Hepatocyte (in vitro differentiated cells): ENCODE results near the gene CCDC102A. TPM values are rescaled to one million over a fixed set of nuclear protein-coding genes. Genes with fewer than 3 reads are reported as not detected.

ENCODE experiments used
- DNase-seq: peaks from one replicate; pipeline ENCODE4 v3.0.0-alpha.2; 2016; ENCODE audit warnings: low spot score
- H2AFZ ChIP-seq: fragments of 200-600 bp; sonication (generic); 2 replicates; pipeline ENCODE4 v1.6.0; 2016; ENCODE audit warnings: antibody characterized with exemption, mild to moderate bottlenecking
- H3K27ac ChIP-seq: fragments of 200-600 bp; sonication (generic); 2 replicates; pipeline ENCODE4 v1.5.1; 2016; ENCODE audit warnings: mild to moderate bottlenecking
- H3K27me3 ChIP-seq: fragments of 200-600 bp; sonication (generic); 2 replicates; pipeline ENCODE4 v1.6.1; 2016
- H3K36me3 ChIP-seq: fragments of 200-600 bp; sonication (generic); replicated peaks from 2 replicates; pipeline ENCODE4 v1.5.1; 2016; ENCODE audit warnings: low read depth; ENCODE audit not compliant: insufficient read depth
- H3K4me1 ChIP-seq: fragments of 200-600 bp; sonication (generic); 2 replicates; pipeline ENCODE4 v1.5.1; 2016; ENCODE audit warnings: mild to moderate bottlenecking, moderate library complexity; ENCODE audit not compliant: insufficient read depth
- H3K4me2 ChIP-seq: fragments of 200-600 bp; sonication (generic); 2 replicates; pipeline ENCODE4 v1.6.0; 2016
- H3K4me3 ChIP-seq: fragments of 200-600 bp; sonication (generic); 2 replicates; pipeline ENCODE4 v1.5.1; 2016; ENCODE audit warnings: mild to moderate bottlenecking
- H3K79me2 ChIP-seq: fragments of 200-600 bp; sonication (generic); 2 replicates; pipeline ENCODE4 v1.6.0; 2017; ENCODE audit warnings: mild to moderate bottlenecking
- H3K9me2 ChIP-seq: fragments of 200-600 bp; sonication (generic); replicated peaks from 2 replicates; pipeline ENCODE4 v1.6.0; 2017; ENCODE audit warnings: mild to moderate bottlenecking; ENCODE audit not compliant: insufficient read depth
- H3K9me3 ChIP-seq: fragments of 200-600 bp; sonication (generic); 2 replicates; pipeline ENCODE4 v1.5.1; 2016; ENCODE audit warnings: low read depth, mild to moderate bottlenecking
- H4K20me1 ChIP-seq: fragments of 200-600 bp; sonication (generic); 2 replicates; pipeline ENCODE4 v1.6.0; 2016; ENCODE audit warnings: mild to moderate bottlenecking; ENCODE audit not compliant: insufficient read depth, poor library complexity, severe bottlenecking
- EZH2 ChIP-seq: fragments of 200-600 bp; sonication (generic); IDR thresholded peaks from 2 replicates; pipeline ENCODE4 v1.6.1; 2016; ENCODE audit warnings: antibody characterized with exemption, mild to moderate bottlenecking, borderline replicate concordance
- EZH2phosphoT487 ChIP-seq: fragments of 200-600 bp; sonication (generic); IDR thresholded peaks from one replicate; pipeline ENCODE4 v1.6.1; 2018; ENCODE audit warnings: antibody characterized with exemption, mild to moderate bottlenecking, low read depth, moderate library complexity; ENCODE audit not compliant: unreplicated experiment, severe bottlenecking
- WGBS: methylation state at CpG from one replicate; pipeline ENCODE4 v1.1.6; 2016; ENCODE audit warnings: low lambda C conversion rate; ENCODE audit errors: missing lambda C conversion rate; 5-methylcytosine and 5-hydroxymethylcytosine counted together
- polyA plus RNA-seq: library from polyadenylated mRNA; unstranded; fragments of >200 nt; fragmentation: Nextera tagmentation; extraction: Ambion mirVana; gene quantifications from 2 replicates; pipeline ENCODE4 v1.2.1, GENCODE V29; 2016
- total RNA-seq: library from RNA; depleted of rRNA; stranded (reverse); fragments of >200 nt; gene quantifications from 2 replicates; pipeline ENCODE4 v1.2.3, GENCODE V29; 2014
- TF ChIP-seq, protein P1 (sequence below): fragments of 200-600 bp; sonication (generic); IDR thresholded peaks from 2 replicates; pipeline ENCODE4 v1.5.1; 2016; ENCODE audit warnings: antibody characterized with exemption, mild to moderate bottlenecking; ENCODE audit not compliant: poor library complexity

CCDC102A gene
- total and polyA plus RNA-seq, 2 experiments from 2014 or later, result 11.4 to 17.2 TPM

DNA sequence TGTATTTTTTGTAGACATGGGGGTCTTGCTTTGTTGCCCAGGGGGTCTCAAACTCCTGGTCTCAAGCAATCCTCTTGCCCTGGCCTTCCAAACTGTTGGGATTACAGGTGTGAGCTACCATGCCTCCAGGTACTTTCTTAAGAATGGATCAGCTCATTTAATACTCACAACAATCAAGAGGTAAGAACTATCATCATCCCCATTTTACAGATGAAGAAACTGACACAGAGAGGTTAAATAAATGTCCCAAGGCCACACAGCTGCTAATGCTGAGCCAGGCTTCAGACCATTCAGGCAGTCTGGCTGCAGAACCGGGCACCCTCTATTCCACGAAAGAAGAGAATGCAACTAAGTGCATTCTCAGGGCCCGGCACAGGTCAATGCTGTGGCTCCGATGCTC lies 22.0 kb downstream of the CCDC102A start:
- WGBS, result 59% methylated on average over 4 of the region's 4 CpGs
- Histone ChIP-seq H3K79me2 (no peaks in the 10 kb centered on the region), H4K20me1 (no peaks in the 10 kb centered on the region), H2AFZ (no peak overlapping the region), H3K9me3 (no peaks in the 10 kb centered on the region), H3K4me2 (no peak overlapping the region), H3K27ac (peak overlapping the region; percentile 92), H3K4me3 (no peak overlapping the region), H3K4me1 (peaks cover 37% of the 10 kb centered on the region), H3K36me3 (no peaks in the 10 kb centered on the region), H3K27me3 (no peaks in the 10 kb centered on the region), H3K9me2 (no peaks in the 10 kb centered on the region)
- DNase-seq, result no peak
- TF ChIP-seq EZH2, result no peak
- TF ChIP-seq, protein P1, sequence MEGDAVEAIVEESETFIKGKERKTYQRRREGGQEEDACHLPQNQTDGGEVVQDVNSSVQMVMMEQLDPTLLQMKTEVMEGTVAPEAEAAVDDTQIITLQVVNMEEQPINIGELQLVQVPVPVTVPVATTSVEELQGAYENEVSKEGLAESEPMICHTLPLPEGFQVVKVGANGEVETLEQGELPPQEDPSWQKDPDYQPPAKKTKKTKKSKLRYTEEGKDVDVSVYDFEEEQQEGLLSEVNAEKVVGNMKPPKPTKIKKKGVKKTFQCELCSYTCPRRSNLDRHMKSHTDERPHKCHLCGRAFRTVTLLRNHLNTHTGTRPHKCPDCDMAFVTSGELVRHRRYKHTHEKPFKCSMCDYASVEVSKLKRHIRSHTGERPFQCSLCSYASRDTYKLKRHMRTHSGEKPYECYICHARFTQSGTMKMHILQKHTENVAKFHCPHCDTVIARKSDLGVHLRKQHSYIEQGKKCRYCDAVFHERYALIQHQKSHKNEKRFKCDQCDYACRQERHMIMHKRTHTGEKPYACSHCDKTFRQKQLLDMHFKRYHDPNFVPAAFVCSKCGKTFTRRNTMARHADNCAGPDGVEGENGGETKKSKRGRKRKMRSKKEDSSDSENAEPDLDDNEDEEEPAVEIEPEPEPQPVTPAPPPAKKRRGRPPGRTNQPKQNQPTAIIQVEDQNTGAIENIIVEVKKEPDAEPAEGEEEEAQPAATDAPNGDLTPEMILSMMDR, result no peak
- no peak for TF ChIP-seq EZH2phosphoT487

- Histone ChIP-seq H3K27ac (peak overlapping the region; percentile 92), H2AFZ (no peak overlapping the region)
These were observed 22.8 kb downstream of the CCDC102A start for GRCh38 chr16:57513371-57514102.

DNA sequence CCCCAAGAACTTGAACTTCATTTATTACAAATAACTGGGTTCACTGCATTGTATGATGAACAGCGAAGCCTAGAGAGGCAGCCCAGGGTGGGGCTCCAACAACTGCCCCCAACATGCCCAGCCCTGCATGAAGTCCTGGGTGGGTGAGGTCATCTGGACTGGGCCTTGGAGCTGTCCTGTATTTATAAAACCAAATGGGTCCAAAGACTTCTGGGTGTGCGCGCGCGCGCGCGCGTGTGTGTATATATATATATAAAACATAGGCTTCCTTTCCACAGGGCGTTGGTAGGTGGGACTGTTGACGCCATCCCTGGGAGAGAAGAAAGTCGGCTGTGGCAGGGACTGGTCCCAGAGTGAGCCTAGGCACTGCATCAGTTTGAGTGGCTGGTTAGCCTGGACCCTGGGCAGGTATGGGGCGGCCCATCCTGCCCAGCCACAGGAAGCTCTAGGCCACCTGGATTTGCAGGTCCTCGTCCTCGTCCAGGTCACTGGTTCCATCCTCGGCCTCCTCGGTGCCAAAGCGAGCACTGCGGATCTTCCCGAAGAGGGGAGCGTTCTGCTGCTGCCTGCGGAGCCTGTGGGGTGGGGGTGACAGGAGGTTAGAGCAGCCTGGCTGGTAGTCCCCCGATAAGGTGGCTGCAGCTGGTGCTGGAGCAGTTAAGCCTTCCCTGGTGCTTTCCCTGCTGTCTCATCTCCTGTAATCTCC lies 23.9 kb downstream of the CCDC102A start:
- Histone ChIP-seq H3K4me1 (peaks cover 48% of the 10 kb centered on the region), H3K27ac (peak overlapping the region; percentile 92)

More at GRCh38 chr16:57513371-57514102, 22.8 kb downstream of the CCDC102A start:
- H3K4me3 ChIP-seq, result no peak overlapping the region
- H3K9me2 ChIP-seq, result no peaks in the 10 kb centered on the region
- H3K36me3 ChIP-seq, result no peaks in the 10 kb centered on the region
- DNase-seq, result peak; percentile 85
- no peaks in the 10 kb centered on the region for H4K20me1 ChIP-seq
- no peaks in the 10 kb centered on the region for H3K79me2 ChIP-seq
- H3K9me3 ChIP-seq, result no peaks in the 10 kb centered on the region
- H3K27me3 ChIP-seq, result no peaks in the 10 kb centered on the region
- H3K4me1 ChIP-seq, result peaks cover 37% of the 10 kb centered on the region
- 28% methylated on average over 14 of the region's 14 CpGs for WGBS
- TF ChIP-seq, protein P1, result no peak
- TF ChIP-seq EZH2phosphoT487, result no peak
- peak overlapping the region; percentile 48 for H3K4me2 ChIP-seq

More for the DNA sequence above, 23.9 kb downstream of the CCDC102A start:
- Histone ChIP-seq H3K9me2 (no peaks in the 10 kb centered on the region), H3K9me3 (no peaks in the 10 kb centered on the region), H4K20me1 (no peaks in the 10 kb centered on the region), H3K79me2 (no peaks in the 10 kb centered on the region), H3K36me3 (no peaks in the 10 kb centered on the region), H3K4me2 (peak overlapping the region; percentile 48), H3K27me3 (no peaks in the 10 kb centered on the region), H3K4me3 (no peak overlapping the region), H2AFZ (no peak overlapping the region)
- WGBS, result 94% methylated on average over 23 of the region's 23 CpGs
- TF ChIP-seq, protein P1, result no peak
- TF ChIP-seq EZH2phosphoT487, result no peak
- peak; percentile 3 for DNase-seq
